Measurements from ENCODE around the gene TSFM. TPM values are rescaled to one million over a fixed set of nuclear protein-coding genes. Genes with fewer than 3 reads are reported as not detected.

The TSFM gene
- total and polyA plus RNA-seq, 9 of the 15 experiments (the other 6 are each of a cell fraction or from before 2014, with no cell fraction given): 44.6 to 198 (median 60.2) TPM

GRCh38 chr12:57832966-57833365, 50.4 kb downstream of the TSFM start (continued):
- no peak for TF ChIP-seq CUX1 (CRISPR knock-in tag; IDR thresholded peaks at IDR 0.05)
- no peak for TF ChIP-seq STAT6 (CRISPR knock-in tag; IDR thresholded peaks at IDR 0.05)
- TF ChIP-seq BRF1 (IDR thresholded peaks at IDR 0.05; ENCODE audit: borderline replicate concordance, extremely low read depth, insufficient read length): no peak

All from K562 (cell line).